Mucosa of descending colon (tissue), 3 donors: ENCODE results near the gene SFXN5. TPM values are rescaled to one million over a fixed set of nuclear protein-coding genes. Genes with fewer than 3 reads are reported as not detected.

Experiments used
- ATAC-seq: fragments of 200-7000 bp; cut with Tn5 transposase; one replicate; pipeline ENCODE4 v1.9.1; 2020; ENCODE audit warnings: mild to moderate bottlenecking, moderate library complexity
- DNase-seq, 3 donors: peaks; one replicate each; pipeline ENCODE4 v3.0.0-alpha.2; 2020
- H3K36me3 ChIP-seq: fragments of 200-600 bp; one replicate; pipeline ENCODE4 v1.8.0; 2021; ENCODE audit warnings: low read depth, mild to moderate bottlenecking
- H3K4me1 ChIP-seq: fragments of 200-600 bp; one replicate; pipeline ENCODE4 v1.8.0; 2021; ENCODE audit warnings: low read depth, mild to moderate bottlenecking
- H3K4me3 ChIP-seq: fragments of 200-600 bp; one replicate; pipeline ENCODE4 v1.8.0; 2021; ENCODE audit warnings: mild to moderate bottlenecking
- H3K9me3 ChIP-seq: fragments of 200-600 bp; one replicate; pipeline ENCODE4 v1.8.0; 2021; ENCODE audit warnings: mild to moderate bottlenecking
- intact Hi-C, 2 donors: fragments of 100-400 bp; cut with DNase I in 1 of 2; cut with micrococcal nuclease in 1 of 2; formaldehyde crosslinking; loops; one replicate each; pipeline versions ENCODE4 v1.11.0 to v1.11.1; 2022; cut with DNase I, micrococcal nuclease
- total RNA-seq, 3 donors: library from RNA; stranded (reverse); fragmentation: NEBNext Ultra II Directional in 2 of 3; extraction: Animal tissue kit (Norgen Biotek cat#: 25700) in 2 of 3; gene quantifications; one replicate each; pipeline versions ENCODE4 v1.2.1 to v1.2.4, GENCODE V29; 2021 to 2023
- TF ChIP-seq, protein P1 (sequence below): fragments of 200-600 bp; IDR thresholded peaks from one replicate; pipeline ENCODE4 v1.8.0; 2022; ENCODE audit warnings: antibody characterized with exemption, mild to moderate bottlenecking
- donor health status: DM: no; HTN: no; CAD: no; lungs with moderate emphysema.
- donor health status: DM: no; HTN: no; CAD: no.
- donor health status: DM: no; HTN: yes; CAD: no.

SFXN5 gene
- total RNA-seq, 3 donors from 2014 or later: 22.2 to 30.9 (median 27.5) TPM

DNA sequence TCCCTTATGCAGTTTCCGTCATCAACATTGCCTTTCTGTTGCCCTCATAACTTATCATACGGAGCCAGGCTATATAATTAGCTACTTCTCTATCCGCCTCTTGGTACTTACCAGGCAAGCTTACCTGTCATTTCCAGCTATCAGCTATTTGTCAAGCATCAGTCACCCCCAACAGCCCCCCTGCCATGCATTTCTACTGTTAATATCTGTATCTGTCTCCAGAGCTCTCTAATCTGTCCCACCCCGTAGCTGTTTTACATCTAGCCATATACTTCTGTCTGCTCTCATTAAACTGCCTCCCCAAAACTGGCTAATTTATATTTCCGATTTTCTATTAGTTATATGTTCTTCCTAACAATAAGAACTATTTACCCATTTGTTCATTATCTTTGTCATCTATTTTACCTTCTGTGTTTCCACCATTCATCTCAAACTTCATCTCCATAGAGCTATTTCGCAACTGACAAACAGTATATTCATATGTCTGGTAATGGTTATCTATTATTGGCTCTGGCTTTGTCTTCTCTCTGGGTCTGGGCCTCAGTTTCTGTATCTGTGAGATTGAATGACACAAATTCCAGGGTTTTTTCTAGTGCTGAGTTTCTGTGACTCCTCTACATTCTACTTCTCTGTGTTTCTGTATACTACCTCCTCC, 144.6 kb downstream of the SFXN5 start:
- Histone ChIP-seq H3K4me3 (no peak overlapping the region), H3K36me3 (no peaks in the 10 kb centered on the region), H3K9me3 (no peaks in the 10 kb centered on the region), H3K4me1 (peaks cover 14% of the 10 kb centered on the region)
- TF ChIP-seq, protein P1, sequence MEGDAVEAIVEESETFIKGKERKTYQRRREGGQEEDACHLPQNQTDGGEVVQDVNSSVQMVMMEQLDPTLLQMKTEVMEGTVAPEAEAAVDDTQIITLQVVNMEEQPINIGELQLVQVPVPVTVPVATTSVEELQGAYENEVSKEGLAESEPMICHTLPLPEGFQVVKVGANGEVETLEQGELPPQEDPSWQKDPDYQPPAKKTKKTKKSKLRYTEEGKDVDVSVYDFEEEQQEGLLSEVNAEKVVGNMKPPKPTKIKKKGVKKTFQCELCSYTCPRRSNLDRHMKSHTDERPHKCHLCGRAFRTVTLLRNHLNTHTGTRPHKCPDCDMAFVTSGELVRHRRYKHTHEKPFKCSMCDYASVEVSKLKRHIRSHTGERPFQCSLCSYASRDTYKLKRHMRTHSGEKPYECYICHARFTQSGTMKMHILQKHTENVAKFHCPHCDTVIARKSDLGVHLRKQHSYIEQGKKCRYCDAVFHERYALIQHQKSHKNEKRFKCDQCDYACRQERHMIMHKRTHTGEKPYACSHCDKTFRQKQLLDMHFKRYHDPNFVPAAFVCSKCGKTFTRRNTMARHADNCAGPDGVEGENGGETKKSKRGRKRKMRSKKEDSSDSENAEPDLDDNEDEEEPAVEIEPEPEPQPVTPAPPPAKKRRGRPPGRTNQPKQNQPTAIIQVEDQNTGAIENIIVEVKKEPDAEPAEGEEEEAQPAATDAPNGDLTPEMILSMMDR: no peak
- no peak for DNase-seq
- ATAC-seq: no peak
- intact Hi-C loops: no loop called here

DNA sequence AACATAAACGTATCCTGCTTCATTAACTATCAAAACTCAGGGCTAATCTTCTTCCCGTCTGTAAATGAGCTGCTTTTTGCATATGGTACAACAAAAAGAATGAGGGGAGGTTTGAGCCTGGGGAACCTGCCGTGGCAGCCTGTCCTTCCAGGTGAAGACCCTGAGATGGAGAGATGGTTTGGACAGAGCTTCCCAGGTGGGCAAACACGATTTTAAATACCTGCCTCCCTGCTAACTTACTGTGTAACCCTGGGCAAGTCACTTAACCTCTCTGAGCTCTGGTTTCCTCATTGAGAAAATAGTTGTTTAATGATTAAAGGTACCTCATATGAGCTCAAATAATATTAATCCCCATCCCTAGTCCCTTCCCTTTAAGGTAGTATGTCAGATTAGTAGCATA, 145.1 kb downstream of the SFXN5 start:
- H3K4me1 ChIP-seq: peaks cover 14% of the 10 kb centered on the region
- TF ChIP-seq, protein P1: no peak
- no peak overlapping the region for H3K4me3 ChIP-seq
- DNase-seq (no peak), ATAC-seq (no peak)
- intact Hi-C loops: no loop called here
- H3K9me3 ChIP-seq: no peaks in the 10 kb centered on the region
- H3K36me3 ChIP-seq: no peaks in the 10 kb centered on the region

DNA sequence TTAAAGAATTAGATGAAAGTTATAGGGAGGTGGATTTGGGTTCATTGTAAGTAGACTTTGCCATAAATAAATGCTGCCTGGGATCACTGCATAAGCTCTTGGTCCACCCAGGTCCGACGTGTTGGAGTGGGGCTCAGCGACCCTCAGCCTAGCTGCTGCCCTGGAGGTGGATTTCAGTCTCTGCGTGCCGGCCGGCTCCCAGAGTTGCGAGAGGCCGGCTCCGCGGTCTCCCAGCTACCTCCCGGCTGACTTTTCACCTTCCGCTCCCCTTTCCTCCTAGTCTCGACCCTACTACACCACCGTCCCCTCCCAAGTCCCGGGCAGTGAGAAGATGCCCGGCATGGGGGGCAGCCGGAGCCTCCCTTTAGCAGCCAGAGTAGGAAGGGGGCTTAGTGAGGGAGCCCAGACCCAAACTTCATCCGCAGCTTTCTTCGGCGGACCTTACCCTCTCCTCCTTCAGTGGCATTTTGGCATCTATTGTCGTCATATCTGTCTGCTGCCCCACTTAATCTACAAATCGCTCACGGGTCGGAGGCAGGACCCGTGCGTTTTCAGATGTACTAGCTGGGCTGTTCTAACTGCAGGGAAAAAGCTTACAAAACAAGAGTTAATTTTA, 146.1 kb downstream of the SFXN5 start:
- no peaks in the 10 kb centered on the region for H3K36me3 ChIP-seq
- DNase-seq (no peak), ATAC-seq (no peak)
- intact Hi-C loops: no loop called here
- H3K9me3 ChIP-seq: no peaks in the 10 kb centered on the region
- H3K4me1 ChIP-seq: peaks cover 14% of the 10 kb centered on the region
- TF ChIP-seq, protein P1: no peak
- no peak overlapping the region for H3K4me3 ChIP-seq

DNA sequence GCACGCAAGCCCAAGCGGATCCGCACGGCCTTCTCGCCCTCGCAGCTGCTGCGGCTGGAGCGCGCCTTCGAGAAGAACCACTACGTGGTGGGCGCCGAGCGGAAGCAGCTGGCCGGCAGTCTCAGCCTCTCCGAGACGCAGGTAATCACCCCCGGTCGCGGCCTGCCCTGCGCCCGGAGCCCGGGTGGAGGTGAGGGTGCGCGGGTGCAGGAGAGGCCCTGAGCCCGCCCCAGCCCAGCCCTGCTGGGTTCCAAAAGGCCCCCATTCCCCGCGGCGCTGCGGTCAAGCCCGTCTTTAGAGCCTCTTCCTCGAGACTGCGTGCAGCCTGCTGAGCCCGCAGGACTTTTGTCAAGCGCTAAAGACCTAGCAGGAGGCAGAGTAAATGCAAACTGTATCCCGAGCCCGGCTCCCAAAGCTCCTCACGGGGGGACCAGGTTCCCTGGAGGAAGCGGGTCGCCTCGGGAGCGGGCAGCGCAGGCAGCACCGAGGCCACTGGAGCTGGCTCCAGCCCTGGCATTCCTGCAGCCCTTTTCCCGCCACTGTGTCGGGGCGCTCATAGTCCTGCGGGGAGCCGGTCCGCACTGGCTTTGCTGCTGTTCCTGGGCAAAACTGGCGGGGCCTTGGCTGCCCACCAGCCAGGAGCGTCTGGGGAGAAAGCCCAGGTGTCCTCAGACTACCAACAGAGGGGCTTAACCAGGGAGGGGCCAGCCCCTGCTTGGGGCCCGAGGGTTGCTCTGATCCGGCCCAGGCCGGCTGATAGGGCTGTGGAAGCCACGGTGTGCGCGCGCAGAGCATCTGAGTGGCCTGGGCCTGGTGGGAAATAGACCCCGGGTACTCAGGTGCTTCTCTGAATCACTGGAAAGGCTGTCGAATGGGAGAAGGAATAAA, 146.9 kb downstream of the SFXN5 start:
- peak; percentile 18 for ATAC-seq
- Histone ChIP-seq H3K9me3 (no peaks in the 10 kb centered on the region), H3K4me1 (peaks cover 14% of the 10 kb centered on the region), H3K4me3 (no peak overlapping the region), H3K36me3 (no peaks in the 10 kb centered on the region)
- TF ChIP-seq, protein P1: no peak
- intact Hi-C loops: no loop called here
- DNase-seq: no peak

DNA sequence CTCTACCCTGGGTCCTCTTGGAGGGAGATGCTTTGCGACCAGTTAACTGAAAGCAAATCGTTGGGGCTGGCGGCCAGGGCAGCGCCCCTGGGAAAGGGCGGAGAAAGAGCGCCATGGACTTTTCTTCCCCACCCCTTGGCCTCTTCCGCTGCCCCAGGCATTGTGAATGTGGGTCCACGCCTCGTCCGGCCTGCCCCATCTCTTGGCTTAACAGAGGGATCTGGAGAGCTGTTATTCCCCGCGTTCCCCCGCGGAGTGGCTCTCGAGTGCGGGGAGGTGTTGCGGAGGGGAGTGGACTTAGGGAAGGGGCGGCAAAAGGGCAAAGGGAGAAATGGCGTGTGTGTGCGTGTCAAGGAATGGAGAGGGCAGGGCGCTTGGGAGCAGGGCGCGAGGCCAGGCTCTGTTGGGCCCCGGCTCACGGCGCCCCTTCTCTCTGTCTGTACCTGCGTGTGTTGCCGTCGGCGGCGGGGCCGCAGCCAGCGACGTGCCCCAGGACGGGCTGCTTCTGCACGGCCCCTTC, 147.6 kb downstream of the SFXN5 start:
- Histone ChIP-seq H3K9me3 (no peaks in the 10 kb centered on the region), H3K4me1 (peaks cover 14% of the 10 kb centered on the region), H3K36me3 (no peaks in the 10 kb centered on the region), H3K4me3 (no peak overlapping the region)
- DNase-seq: no peak
- TF ChIP-seq, protein P1: no peak
- intact Hi-C loops: no loop called here
- peak; percentile 27 for ATAC-seq
